Type B pancreatic cell (in vitro differentiated cells): ENCODE results near the gene ESRP2. TPM values are rescaled to one million over a fixed set of nuclear protein-coding genes. Genes with fewer than 3 reads are reported as not detected.

Experiments
- DNase-seq: peaks from one replicate; pipeline ENCODE4 v3.0.0; 2021; ENCODE audit warnings: mixed read lengths; ENCODE audit not compliant: unreplicated experiment; ENCODE audit errors: extremely low spot score
- H3K27ac Mint-ChIP-seq: 2 replicates; pipeline ENCODE4 v1.8.0; 2021; ENCODE audit warnings: mild to moderate bottlenecking, mixed read lengths
- H3K27me3 Mint-ChIP-seq: 2 replicates; pipeline ENCODE4 v1.8.0; 2021; ENCODE audit warnings: mixed read lengths
- H3K36me3 Mint-ChIP-seq: 2 replicates; pipeline ENCODE4 v1.8.0; 2021; ENCODE audit warnings: mixed read lengths
- H3K4me1 Mint-ChIP-seq: one replicate; pipeline ENCODE4 v1.8.0; 2021; ENCODE audit warnings: mixed read lengths; ENCODE audit not compliant: unreplicated experiment
- H3K4me3 Mint-ChIP-seq: 2 replicates; pipeline ENCODE4 v1.8.0; 2021; ENCODE audit warnings: mild to moderate bottlenecking, mixed read lengths
- H3K9me3 Mint-ChIP-seq: 2 replicates; pipeline ENCODE4 v1.8.0; 2021; ENCODE audit warnings: mixed read lengths
- CTCF ChIP-seq: fragments of 200-600 bp; sonication (generic); conservative IDR thresholded peaks from 2 replicates; pipeline ENCODE4 v1.5.0; 2021; ENCODE audit warnings: antibody characterized with exemption, mild to moderate bottlenecking
- total RNA-seq: library from RNA; stranded (reverse); gene quantifications from 2 replicates; pipeline ENCODE4 v1.2.1, GENCODE V29; 2021; ENCODE audit warnings: low replicate concordance

Gene ESRP2
- total RNA-seq, 1 donor from 2014 or later = 65.6 TPM

GRCh38 chr16:68235108-68235886, 630 bp downstream of the ESRP2 start:
- TF ChIP-seq CTCF = peak; percentile 17

GRCh38 chr16:68234188-68235107, 1.5 kb downstream of the ESRP2 start:
- H3K9me3 Mint-ChIP-seq = no peaks in the 10 kb centered on the region
- TF ChIP-seq CTCF = no peak
- H3K36me3 Mint-ChIP-seq = peaks cover 8% of the 10 kb centered on the region
- H3K27ac Mint-ChIP-seq = peak overlapping the region; percentile 98
- H3K4me3 Mint-ChIP-seq = peak overlapping the region; percentile 93
- peaks cover 34% of the 10 kb centered on the region for H3K27me3 Mint-ChIP-seq
- peaks cover 10% of the 10 kb centered on the region for H3K4me1 Mint-ChIP-seq
- DNase-seq = peak; percentile 78

More at GRCh38 chr16:68235108-68235886, 630 bp downstream of the ESRP2 start:
- Mint-ChIP-seq H3K9me3 (no peaks in the 10 kb centered on the region), H3K27ac (peak overlapping the region; percentile 98), H3K36me3 (peaks cover 8% of the 10 kb centered on the region), H3K4me3 (peak overlapping the region; percentile 93), H3K4me1 (peaks cover 9% of the 10 kb centered on the region), H3K27me3 (peaks cover 34% of the 10 kb centered on the region)
- peak; percentile 70 for DNase-seq

GRCh38 chr16:68233835-68234187, 2.1 kb downstream of the ESRP2 start:
- no peak for DNase-seq
- Mint-ChIP-seq H3K27me3 (peaks cover 34% of the 10 kb centered on the region), H3K9me3 (no peaks in the 10 kb centered on the region), H3K36me3 (peaks cover 11% of the 10 kb centered on the region), H3K4me3 (peak overlapping the region; percentile 93), H3K4me1 (peaks cover 14% of the 10 kb centered on the region), H3K27ac (peak overlapping the region; percentile 98)
- TF ChIP-seq CTCF = no peak

- no peak for TF ChIP-seq CTCF
- DNase-seq = no peak
- H3K4me1 Mint-ChIP-seq = peaks cover 14% of the 10 kb centered on the region
- H3K36me3 Mint-ChIP-seq = peaks cover 11% of the 10 kb centered on the region
- no peaks in the 10 kb centered on the region for H3K9me3 Mint-ChIP-seq
- peaks cover 34% of the 10 kb centered on the region for H3K27me3 Mint-ChIP-seq
- H3K4me3 Mint-ChIP-seq = peak overlapping the region; percentile 93
- peak overlapping the region; percentile 98 for H3K27ac Mint-ChIP-seq
Observed at GRCh38 chr16:68233085-68233834, 2.7 kb downstream of the ESRP2 start.

GRCh38 chr16:68232335-68232734, 3.6 kb downstream of the ESRP2 start:
- DNase-seq = no peak
- H3K27ac Mint-ChIP-seq = no peak overlapping the region
- no peaks in the 10 kb centered on the region for H3K9me3 Mint-ChIP-seq
- peaks cover 34% of the 10 kb centered on the region for H3K27me3 Mint-ChIP-seq
- H3K36me3 Mint-ChIP-seq = peaks cover 11% of the 10 kb centered on the region
- TF ChIP-seq CTCF = no peak
- peak overlapping the region; percentile 22 for H3K4me3 Mint-ChIP-seq
- H3K4me1 Mint-ChIP-seq = peaks cover 14% of the 10 kb centered on the region
